Measurements from ENCODE around the gene CNTNAP5. TPM values are rescaled to one million over a fixed set of nuclear protein-coding genes. Genes with fewer than 3 reads are reported as not detected.

The CNTNAP5 gene
- total and polyA plus RNA-seq, 9 of the 15 experiments (the other 6 are each of a cell fraction or from before 2014, with no cell fraction given) = not detected

GRCh38 chr2:124049136-124049535, 24.0 kb downstream of the CNTNAP5 start (continued):
- TF ChIP-seq, protein P1, sequence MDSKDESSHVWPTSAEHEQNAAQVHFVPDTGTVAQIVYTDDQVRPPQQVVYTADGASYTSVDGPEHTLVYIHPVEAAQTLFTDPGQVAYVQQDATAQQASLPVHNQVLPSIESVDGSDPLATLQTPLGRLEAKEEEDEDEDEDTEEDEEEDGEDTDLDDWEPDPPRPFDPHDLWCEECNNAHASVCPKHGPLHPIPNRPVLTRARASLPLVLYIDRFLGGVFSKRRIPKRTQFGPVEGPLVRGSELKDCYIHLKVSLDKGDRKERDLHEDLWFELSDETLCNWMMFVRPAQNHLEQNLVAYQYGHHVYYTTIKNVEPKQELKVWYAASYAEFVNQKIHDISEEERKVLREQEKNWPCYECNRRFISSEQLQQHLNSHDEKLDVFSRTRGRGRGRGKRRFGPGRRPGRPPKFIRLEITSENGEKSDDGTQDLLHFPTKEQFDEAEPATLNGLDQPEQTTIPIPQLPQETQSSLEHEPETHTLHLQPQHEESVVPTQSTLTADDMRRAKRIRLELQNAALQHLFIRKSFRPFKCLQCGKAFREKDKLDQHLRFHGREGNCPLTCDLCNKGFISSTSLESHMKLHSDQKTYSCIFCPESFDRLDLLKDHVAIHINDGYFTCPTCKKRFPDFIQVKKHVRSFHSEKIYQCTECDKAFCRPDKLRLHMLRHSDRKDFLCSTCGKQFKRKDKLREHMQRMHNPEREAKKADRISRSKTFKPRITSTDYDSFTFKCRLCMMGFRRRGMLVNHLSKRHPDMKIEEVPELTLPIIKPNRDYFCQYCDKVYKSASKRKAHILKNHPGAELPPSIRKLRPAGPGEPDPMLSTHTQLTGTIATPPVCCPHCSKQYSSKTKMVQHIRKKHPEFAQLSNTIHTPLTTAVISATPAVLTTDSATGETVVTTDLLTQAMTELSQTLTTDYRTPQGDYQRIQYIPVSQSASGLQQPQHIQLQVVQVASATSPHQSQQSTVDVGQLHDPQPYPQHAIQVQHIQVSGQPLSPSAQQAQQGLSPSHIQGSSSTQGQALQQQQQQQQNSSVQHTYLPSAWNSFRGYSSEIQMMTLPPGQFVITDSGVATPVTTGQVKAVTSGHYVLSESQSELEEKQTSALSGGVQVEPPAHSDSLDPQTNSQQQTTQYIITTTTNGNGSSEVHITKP (IDR thresholded peaks at IDR 0.05; ENCODE audit: partially characterized antibody) = no peak
- TF ChIP-seq ELK1 (CRISPR knock-in tag; IDR thresholded peaks at IDR 0.05) (no peak), XRCC5 (IDR thresholded peaks at IDR 0.05; ENCODE audit: low read depth, low read length) (no peak), RBFOX2 (IDR thresholded peaks at IDR 0.05; ENCODE audit: low read depth, low read length) (no peak), TRIM25 (IDR thresholded peaks at IDR 0.05; ENCODE audit: borderline replicate concordance) (no peak), TAL1 (IDR thresholded peaks at IDR 0.05) (no peak)

Measured in K562 (cell line).